ENCODE measurements around the gene PPP1R16B.

The PPP1R16B gene

GRCh38 chr20:38774167-38774566 lies 31.3 kb upstream of the PPP1R16B start:
- in situ Hi-C loops (cut with HindIII; ENCODE audit: low sequenced_read_pairs): no loop called here
- TF ChIP-seq CTCF (IDR thresholded peaks at IDR 0.05; ENCODE audit: low read depth, low read length): no peak
- DNase-seq (ENCODE audit: low read depth, low spot score): no peak
- no peak overlapping the region for H3K4me3 ChIP-seq (ENCODE audit: low read depth, low read length)

- DNase-seq (ENCODE audit: low read depth, low spot score): no peak
- H3K4me3 ChIP-seq (ENCODE audit: low read depth, low read length): no peak overlapping the region
- in situ Hi-C loops (cut with HindIII; ENCODE audit: low sequenced_read_pairs): no loop called here
- TF ChIP-seq CTCF (IDR thresholded peaks at IDR 0.05; ENCODE audit: low read depth, low read length): no peak
These were observed 29.1 kb upstream of the PPP1R16B start for GRCh38 chr20:38776363-38776762.

GRCh38 chr20:38779247-38780097 lies 26.0 kb upstream of the PPP1R16B start:
- no peak overlapping the region for H3K4me3 ChIP-seq (ENCODE audit: low read depth, low read length)
- DNase-seq (ENCODE audit: low read depth, low spot score): no peak
- in situ Hi-C loops (cut with HindIII; ENCODE audit: low sequenced_read_pairs): no loop called here
- TF ChIP-seq CTCF (IDR thresholded peaks at IDR 0.05; ENCODE audit: low read depth, low read length): no peak

GRCh38 chr20:38782275-38782674 lies 23.2 kb upstream of the PPP1R16B start:
- in situ Hi-C loops (cut with HindIII; ENCODE audit: low sequenced_read_pairs): no loop called here
- no peak overlapping the region for H3K4me3 ChIP-seq (ENCODE audit: low read depth, low read length)
- no peak for TF ChIP-seq CTCF (IDR thresholded peaks at IDR 0.05; ENCODE audit: low read depth, low read length)
- DNase-seq (ENCODE audit: low read depth, low spot score): no peak

- in situ Hi-C loops (cut with HindIII; ENCODE audit: low sequenced_read_pairs): no loop called here
- no peak overlapping the region for H3K4me3 ChIP-seq (ENCODE audit: low read depth, low read length)
- TF ChIP-seq CTCF (IDR thresholded peaks at IDR 0.05; ENCODE audit: low read depth, low read length): no peak
- no peak for DNase-seq (ENCODE audit: low read depth, low spot score)
These were observed 17.6 kb upstream of the PPP1R16B start for GRCh38 chr20:38787870-38788269.

- DNase-seq (ENCODE audit: low read depth, low spot score): peak; percentile 13
- no peak overlapping the region for H3K4me3 ChIP-seq (ENCODE audit: low read depth, low read length)
- TF ChIP-seq CTCF (IDR thresholded peaks at IDR 0.05; ENCODE audit: low read depth, low read length): no peak
- in situ Hi-C loops (cut with HindIII; ENCODE audit: low sequenced_read_pairs): no loop called here
These were observed 15.8 kb upstream of the PPP1R16B start for GRCh38 chr20:38789503-38790199.
